SU-DHL-6 (cell line): ENCODE data around the gene UVSSA.

Experiments used
- CTCF ChIP-seq: fragments of 200-600 bp; sonication (generic); IDR thresholded peaks from one replicate; pipeline ENCODE4 v1.5.1; 2017; ENCODE audit warnings: antibody characterized with exemption, mild to moderate bottlenecking, low read length, moderate library complexity; ENCODE audit not compliant: insufficient read depth, poor library complexity, severe bottlenecking
- EZH2phosphoT487 ChIP-seq: fragments of 200-600 bp; sonication (generic), shearing (Covaris generic); conservative IDR thresholded peaks from 2 replicates; pipeline ENCODE4 v1.6.1; 2018; ENCODE audit warnings: mild to moderate bottlenecking, antibody characterized with exemption, low read length, moderate library complexity, mixed read lengths

- TF ChIP-seq EZH2phosphoT487 (no peak), CTCF (no peak)
Measured at GRCh38 chr4:1302159-1302558, 44.8 kb upstream of the UVSSA start.
